HG02840 (cell line): ENCODE measurements around the gene KRT82.

Experiments used
- ATAC-seq: cut with Tn5 transposase; IDR thresholded peaks from one replicate; pipeline ENCODE4 v1.9.1; 2021; ENCODE audit warnings: mild to moderate bottlenecking, moderate library complexity, moderate number of reproducible peaks; ENCODE audit not compliant: unreplicated experiment, low FRiP score

The KRT82 gene

DNA sequence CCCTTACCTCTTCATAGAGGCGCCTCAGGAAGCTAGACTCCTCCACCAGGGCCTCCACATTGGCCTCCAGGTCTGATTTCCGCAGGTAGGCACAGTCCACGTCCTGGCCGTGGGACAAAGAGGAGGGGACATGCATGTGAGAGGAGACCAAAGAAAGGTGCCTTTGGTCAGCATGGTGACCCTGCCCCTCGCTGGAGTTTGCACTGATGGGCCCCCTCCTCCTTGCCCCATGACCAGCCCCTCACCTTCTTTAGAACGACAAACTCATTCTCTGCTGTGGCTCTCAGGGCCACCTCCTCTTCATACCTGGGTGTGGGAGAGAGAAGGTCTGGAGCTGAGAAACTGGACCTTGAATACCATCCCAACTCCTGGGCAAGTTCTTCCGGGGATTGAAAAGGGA, 42.1 kb downstream of the KRT82 start:
- ATAC-seq = no peak

GRCh38 chr12:52363111-52363679, 42.9 kb downstream of the KRT82 start:
- ATAC-seq = no peak

- no peak for ATAC-seq
Observed at GRCh38 chr12:52362118-52362726, 43.9 kb downstream of the KRT82 start.

- no peak for ATAC-seq
Observed at GRCh38 chr12:52361553-52361952, 44.6 kb downstream of the KRT82 start.

DNA sequence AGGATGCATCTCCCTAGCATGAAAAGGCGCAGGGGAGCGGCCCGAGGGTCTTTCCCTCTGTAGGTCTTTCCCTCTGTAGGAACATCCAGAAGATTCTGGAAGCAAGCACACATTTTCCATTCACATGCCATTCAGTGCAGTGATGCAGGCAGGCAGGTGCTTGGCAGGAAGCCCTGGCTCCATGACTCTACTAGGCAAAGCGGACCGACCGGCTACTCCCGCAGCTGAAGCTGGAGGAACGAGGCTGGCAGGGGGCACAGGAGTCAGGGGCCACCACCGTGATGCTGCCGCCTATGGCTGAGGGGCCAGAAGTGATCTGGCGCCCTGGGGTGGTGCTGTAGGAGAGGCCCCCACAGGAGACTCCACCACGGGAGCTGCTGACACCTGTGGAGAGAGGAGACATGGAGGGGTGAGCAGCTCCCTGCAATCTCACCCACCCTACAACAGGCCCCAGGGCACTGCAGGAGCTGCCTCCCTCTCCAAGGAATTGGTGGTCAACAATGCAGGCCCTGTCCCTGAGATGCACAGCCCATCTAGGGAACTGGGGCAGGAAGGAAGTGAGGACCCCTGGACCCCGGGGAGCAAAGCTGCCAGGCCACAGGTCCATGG, 45.4 kb downstream of the KRT82 start:
- ATAC-seq = no peak

GRCh38 chr12:52360106-52360662, 46.0 kb downstream of the KRT82 start:
- no peak for ATAC-seq

- no peak for ATAC-seq
Observed at GRCh38 chr12:52359621-52360061, 46.5 kb downstream of the KRT82 start.

DNA sequence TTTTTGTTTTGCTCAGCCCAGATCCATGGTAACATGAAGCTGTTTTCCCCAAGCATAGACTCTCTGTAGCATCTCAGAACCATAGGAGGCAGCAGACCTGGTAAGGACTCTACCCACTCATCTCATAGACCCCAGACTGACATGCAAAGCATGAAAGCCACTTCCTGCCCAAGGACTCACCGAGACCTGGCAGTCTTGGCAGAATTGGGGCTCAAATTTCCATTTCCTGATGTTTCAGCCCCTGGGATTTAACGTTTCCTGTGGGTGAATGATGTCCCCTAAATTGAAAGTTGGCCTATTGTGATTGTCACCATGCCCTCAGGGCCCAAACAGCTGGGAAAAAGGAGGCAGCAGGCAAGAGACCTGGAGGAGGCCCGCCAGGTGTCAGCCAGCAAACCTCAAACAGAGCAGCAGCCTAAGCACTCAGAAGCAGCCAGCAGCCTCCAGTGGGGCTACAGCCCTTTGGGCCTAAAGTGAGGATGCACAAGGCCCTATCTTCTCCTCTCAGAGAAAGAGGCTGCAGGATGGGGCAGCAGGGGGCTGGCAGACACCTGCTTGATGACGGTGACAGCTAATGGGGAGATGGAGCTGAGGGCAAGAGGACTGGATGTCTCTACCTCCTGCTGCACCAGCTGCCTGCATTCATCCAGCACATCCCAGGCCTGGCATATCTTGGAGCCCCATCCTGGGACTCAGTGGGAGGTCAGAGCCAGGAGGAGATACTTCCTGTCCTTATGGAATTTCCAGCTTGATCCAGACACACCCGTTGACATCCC, 47.4 kb downstream of the KRT82 start:
- peak; percentile 79 for ATAC-seq

DNA sequence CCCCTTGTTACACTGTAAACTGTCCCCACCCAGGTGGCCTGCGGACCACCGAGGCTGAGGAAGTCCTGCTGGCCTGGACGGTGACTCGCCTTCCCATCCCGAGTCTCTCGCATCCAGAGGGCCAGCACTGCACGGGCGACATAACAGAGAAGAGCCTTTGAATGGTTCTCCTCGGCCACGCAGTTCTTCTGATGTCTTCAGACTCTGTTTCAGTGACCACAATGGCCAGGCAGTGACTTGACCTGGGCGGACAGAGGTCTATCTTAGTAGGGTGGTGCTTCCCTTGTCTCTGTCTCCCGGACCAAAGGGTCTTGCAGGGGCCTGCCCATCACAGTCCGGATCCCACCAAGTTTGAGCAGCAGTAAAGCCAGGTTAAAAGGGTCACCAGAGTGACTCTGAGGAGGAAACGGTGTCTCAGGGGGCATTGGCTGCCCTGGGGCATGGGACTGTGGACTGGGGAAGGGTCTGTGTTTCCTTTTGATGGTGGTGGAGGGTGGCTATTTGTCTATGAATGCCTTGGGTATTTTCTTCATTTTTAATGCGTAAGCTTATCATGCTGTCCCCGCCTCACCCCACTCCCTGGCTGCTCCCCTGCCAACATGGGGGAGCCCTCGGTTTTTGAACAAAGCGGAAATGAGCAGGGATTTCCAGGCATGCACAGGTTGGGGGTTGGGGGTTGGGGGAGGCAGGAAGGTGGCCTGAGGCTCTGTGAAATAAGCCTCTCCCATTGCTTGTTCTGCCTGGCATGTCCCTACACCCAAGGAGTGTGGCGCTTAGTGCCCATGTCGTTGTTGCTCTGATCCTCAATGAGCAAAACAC, 49.2 kb downstream of the KRT82 start:
- no peak for ATAC-seq

GRCh38 chr12:52356031-52356761, 49.9 kb downstream of the KRT82 start:
- ATAC-seq = no peak

DNA sequence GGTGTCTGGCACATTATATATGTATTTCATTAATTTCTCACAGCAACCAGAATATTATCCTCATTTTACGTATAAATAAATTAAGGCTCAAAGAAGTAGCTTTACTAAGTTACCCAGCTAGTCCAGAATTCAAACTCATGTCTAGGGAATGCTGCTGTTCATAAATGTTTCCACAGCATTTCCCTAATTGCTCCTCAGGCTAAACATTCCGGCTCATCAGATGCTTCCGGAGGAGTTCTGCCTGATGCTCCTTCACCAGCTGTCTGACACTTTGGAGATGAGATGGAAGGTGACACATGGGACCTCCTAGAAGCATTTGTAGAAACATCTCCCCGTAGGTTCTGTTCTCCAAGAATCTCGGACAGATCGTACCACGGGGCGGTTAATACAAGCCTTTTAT, 51.0 kb downstream of the KRT82 start:
- no peak for ATAC-seq

GRCh38 chr12:52354200-52354599, 51.9 kb downstream of the KRT82 start:
- no peak for ATAC-seq

DNA sequence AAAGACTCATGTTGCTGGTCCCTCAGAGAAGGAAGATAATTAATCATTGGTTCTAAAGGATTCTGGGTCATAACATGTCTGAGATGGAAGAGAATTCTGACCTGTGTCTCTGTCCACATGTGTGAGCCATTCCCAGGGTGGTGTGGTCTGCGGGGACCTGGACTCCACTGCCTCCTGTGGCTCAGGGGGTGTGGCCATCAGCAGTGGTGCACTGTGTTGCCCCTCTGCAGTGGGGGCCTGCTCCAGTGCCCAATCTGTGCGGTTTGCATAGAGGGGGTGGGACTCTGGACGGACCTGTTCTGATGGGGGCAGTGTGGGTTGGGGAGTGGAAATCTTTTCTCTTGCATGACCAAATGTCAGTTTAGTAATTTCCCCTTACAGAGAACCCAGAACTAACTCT, 52.4 kb downstream of the KRT82 start:
- ATAC-seq = no peak

DNA sequence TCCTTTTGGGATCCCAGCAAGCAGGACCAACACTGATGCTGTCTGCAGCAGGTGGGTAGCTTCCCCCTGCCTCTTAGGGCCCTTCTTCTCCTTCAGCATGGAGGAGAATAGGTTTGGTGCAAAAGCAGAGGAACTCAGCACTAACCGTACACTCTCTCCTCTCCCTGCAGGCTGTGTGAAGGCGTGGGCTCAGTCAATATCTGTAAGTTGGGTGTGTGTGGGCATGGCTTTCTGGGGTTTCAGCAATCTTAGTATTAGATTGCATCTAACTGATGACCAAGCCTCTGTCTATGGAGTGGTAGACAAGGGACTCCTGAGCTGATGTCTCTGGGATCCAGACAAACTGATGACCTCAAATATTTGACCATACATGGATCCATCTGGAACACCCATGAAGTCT, 53.2 kb downstream of the KRT82 start:
- no peak for ATAC-seq

DNA sequence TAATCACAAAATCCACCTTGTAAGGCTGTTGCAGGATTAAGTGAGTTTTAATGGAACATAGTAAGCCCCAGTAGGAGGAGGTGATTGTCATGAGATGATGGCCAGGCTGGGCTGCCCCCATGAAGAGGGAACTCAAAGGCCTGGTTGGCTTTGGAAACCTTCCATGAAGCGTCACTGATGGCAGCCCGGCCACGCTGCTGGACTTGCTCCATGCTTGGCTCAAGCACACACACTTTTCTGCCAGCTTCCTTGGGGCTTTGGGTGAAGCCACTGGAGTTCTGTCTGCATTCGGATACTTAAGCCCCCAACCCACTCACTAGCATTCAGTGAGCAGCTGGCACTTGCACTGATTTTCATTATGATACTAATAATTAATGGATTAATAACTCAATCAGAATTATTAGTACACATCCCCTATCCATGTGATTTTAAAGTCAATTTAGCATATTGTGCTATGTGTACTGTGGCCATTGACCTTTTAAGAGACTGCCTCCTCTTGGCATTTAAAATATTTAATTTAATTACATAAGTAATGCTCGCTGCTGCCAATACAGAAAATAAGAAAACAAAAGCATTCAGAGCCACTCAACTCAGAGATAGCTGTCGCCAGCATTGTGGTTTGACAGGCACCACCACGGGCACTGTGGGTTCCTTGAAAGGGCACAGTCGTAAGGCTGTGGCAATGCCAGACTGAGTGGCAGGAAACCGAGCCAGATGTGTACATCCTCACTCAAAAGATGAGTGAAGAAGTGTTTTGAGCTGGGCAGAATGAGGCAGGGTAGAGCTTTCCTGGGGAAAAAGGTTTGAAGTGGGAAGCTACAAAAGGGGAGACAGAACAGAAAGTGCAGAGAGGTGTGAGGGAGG, 54.7 kb downstream of the KRT82 start:
- no peak for ATAC-seq

- no peak for ATAC-seq
Observed at GRCh38 chr12:52350786-52351185, 55.3 kb downstream of the KRT82 start.

GRCh38 chr12:52350021-52350620, 56.0 kb downstream of the KRT82 start:
- no peak for ATAC-seq

GRCh38 chr12:52349196-52349595, 56.9 kb downstream of the KRT82 start:
- ATAC-seq = no peak
